ENCODE measurements around the gene PGP. TPM values are rescaled to one million over a fixed set of nuclear protein-coding genes. Genes with fewer than 3 reads are reported as not detected.

PGP gene
- total and polyA plus RNA-seq, 8 donors, result 9.3 to 90.4 (median 11.3) TPM

- peaks cover 42 to 75% (median 71%) of the 10 kb centered on the region in 4 donors for H3K36me3 ChIP-seq
- H3K27ac ChIP-seq, result no peak overlapping the region
- peaks cover 2 to 15% (median 8%) of the 10 kb centered on the region in 4 donors for H3K4me1 ChIP-seq
- TF ChIP-seq POLR2AphosphoS5 (IDR thresholded peaks at IDR 0.05) (no peak), EP300 (IDR thresholded peaks at IDR 0.05) (no peak), CTCF (IDR thresholded peaks at IDR 0.05) (no peak), POLR2A (IDR thresholded peaks at IDR 0.05) (no peak)
- intact Hi-C loops (cut with DNase I; ENCODE audit: low total_unique reads), result no loop called here
- H3K4me3 ChIP-seq, result no peak overlapping the region
- WGBS, 5 donors, result 91 to 95% (median 94%) methylated on average over 30 of the region's 30 CpGs
- DNase-seq, result no peak
- H3K27me3 ChIP-seq, result no peaks in the 10 kb centered on the region
- no peaks in the 10 kb centered on the region for H3K9me3 ChIP-seq
These were observed 30.5 kb upstream of the PGP start for GRCh38 chr16:2244926-2245795.

GRCh38 chr16:2244301-2244700 is 29.7 kb upstream of the PGP start:
- TF ChIP-seq POLR2AphosphoS5 (IDR thresholded peaks at IDR 0.05), result no peak
- no peak for TF ChIP-seq POLR2A (IDR thresholded peaks at IDR 0.05)
- no peak for TF ChIP-seq EP300 (IDR thresholded peaks at IDR 0.05)
- DNase-seq, result no peak
- Histone ChIP-seq H3K9me3 (no peaks in the 10 kb centered on the region), H3K27ac (no peak overlapping the region), H3K4me3 (no peak overlapping the region), H3K27me3 (no peaks in the 10 kb centered on the region), H3K4me1 (peaks cover 0 to 6% (median 2%) of the 10 kb centered on the region in 4 donors), H3K36me3 (peaks cover 42 to 83% (median 74%) of the 10 kb centered on the region in 4 donors)
- intact Hi-C loops (cut with DNase I; ENCODE audit: low total_unique reads), result no loop called here
- 72 to 83% (median 77%) methylated on average over 10 to 17 of the region's 17 CpGs for WGBS, 5 donors

- Histone ChIP-seq H3K4me3 (no peak overlapping the region), H3K9me3 (no peaks in the 10 kb centered on the region), H3K27me3 (no peaks in the 10 kb centered on the region), H3K36me3 (peaks cover 42 to 84% (median 73%) of the 10 kb centered on the region in 4 donors), H3K4me1 (peaks cover 0 to 6% (median 0%) of the 10 kb centered on the region in 4 donors), H3K27ac (no peak overlapping the region)
- 95 to 97% (median 96%) methylated on average over 11 of the region's 11 CpGs for WGBS, 5 donors
- TF ChIP-seq EP300 (IDR thresholded peaks at IDR 0.05) (no peak), CTCF (IDR thresholded peaks at IDR 0.05) (no peak), POLR2AphosphoS5 (IDR thresholded peaks at IDR 0.05) (no peak), POLR2A (IDR thresholded peaks at IDR 0.05) (no peak)
- intact Hi-C loops (cut with DNase I; ENCODE audit: low total_unique reads), result no loop called here
- no peak for DNase-seq
These were observed 29.1 kb upstream of the PGP start for GRCh38 chr16:2243781-2244180.

GRCh38 chr16:2243031-2243528 is 28.4 kb upstream of the PGP start:
- Histone ChIP-seq H3K4me3 (no peak overlapping the region), H3K4me1 (peaks cover 0 to 7% (median 1%) of the 10 kb centered on the region in 4 donors), H3K27ac (no peak overlapping the region), H3K36me3 (peaks cover 42 to 84% (median 73%) of the 10 kb centered on the region in 4 donors), H3K27me3 (peaks cover 0 to 7% (median 3%) of the 10 kb centered on the region in 3 donors), H3K9me3 (no peaks in the 10 kb centered on the region)
- no peak for TF ChIP-seq CTCF (IDR thresholded peaks at IDR 0.05)
- intact Hi-C loops (cut with DNase I; ENCODE audit: low total_unique reads), result no loop called here
- 93 to 98% (median 95%) methylated on average over 19 of the region's 19 CpGs; no CpG with 5 or more reads in 1 of the 5 donors for WGBS, 5 donors
- no peak for DNase-seq
